RWPE1 (cell line): ENCODE measurements around the gene KCNN3.

ENCODE experiments used
- CTCF ChIA-PET: fragments of 350-600 bp; sonication (Branson Sonifier 250); formaldehyde crosslinking; extraction: SDS; loops from one replicate; lab custom pipeline; 2021; lab: Yijun Ruan, JAX
- POLR2A ChIA-PET: fragments of 400-600 bp; formaldehyde crosslinking; extraction: SDS; loops from one replicate; lab custom pipeline; 2020; ENCODE audit warnings: antibody characterized with exemption; ENCODE audit not compliant: low non-redundant PET; lab: Yijun Ruan, JAX
- DNase-seq: peaks from one replicate; pipeline ENCODE4 v3.0.0; 2012; ENCODE audit warnings: low spot score
- H3K27ac ChIP-seq: fragments of 450-650 bp; 2 replicates; pipeline ENCODE4 v1.5.1; 2017
- TF ChIP-seq, protein P1 (sequence below): fragments of 450-650 bp; conservative IDR thresholded peaks from 2 replicates; pipeline ENCODE4 v1.5.1; 2017; ENCODE audit warnings: low read depth, mild to moderate bottlenecking

The KCNN3 gene

DNA sequence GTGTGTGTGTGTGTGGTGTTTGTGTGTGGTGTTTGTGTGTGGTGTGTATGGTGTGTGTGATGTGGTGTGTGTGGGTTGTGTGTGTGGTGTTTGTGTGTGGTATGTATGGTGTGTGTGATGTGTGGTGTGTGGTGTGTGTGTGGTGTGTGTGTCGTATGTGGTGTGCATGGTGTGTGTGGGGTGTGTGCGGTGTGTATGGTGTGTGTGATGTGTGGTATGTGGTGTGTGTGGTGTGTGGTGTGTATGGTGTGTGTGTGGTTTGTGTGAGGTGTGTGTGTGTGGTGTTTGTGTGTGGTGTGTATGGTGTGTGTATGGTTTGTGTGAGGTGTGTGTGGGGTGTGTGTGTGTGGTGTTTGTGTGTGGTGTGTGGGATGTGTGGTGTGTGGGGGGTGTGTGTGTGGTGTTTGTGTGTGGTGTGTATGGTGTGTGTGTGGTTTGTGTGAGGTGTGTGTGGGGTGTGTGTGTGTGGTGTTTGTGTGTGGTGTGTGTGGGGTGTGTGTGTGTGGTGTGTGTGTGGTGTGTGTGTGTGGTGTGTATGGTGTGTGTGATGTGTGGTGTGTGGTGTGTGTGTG, 155.9 kb downstream of the KCNN3 start:
- POLR2A ChIA-PET = interaction anchor here (0.5 kb wide), 1 partner anchor 107 kb away, joined by 4 read pairs; no protein-coding TSS in a partner anchor
- CTCF ChIA-PET = no interaction called here
- no peak for DNase-seq
- no peak overlapping the region for H3K27ac ChIP-seq
- TF ChIP-seq, protein P1, sequence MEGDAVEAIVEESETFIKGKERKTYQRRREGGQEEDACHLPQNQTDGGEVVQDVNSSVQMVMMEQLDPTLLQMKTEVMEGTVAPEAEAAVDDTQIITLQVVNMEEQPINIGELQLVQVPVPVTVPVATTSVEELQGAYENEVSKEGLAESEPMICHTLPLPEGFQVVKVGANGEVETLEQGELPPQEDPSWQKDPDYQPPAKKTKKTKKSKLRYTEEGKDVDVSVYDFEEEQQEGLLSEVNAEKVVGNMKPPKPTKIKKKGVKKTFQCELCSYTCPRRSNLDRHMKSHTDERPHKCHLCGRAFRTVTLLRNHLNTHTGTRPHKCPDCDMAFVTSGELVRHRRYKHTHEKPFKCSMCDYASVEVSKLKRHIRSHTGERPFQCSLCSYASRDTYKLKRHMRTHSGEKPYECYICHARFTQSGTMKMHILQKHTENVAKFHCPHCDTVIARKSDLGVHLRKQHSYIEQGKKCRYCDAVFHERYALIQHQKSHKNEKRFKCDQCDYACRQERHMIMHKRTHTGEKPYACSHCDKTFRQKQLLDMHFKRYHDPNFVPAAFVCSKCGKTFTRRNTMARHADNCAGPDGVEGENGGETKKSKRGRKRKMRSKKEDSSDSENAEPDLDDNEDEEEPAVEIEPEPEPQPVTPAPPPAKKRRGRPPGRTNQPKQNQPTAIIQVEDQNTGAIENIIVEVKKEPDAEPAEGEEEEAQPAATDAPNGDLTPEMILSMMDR = no peak

DNA sequence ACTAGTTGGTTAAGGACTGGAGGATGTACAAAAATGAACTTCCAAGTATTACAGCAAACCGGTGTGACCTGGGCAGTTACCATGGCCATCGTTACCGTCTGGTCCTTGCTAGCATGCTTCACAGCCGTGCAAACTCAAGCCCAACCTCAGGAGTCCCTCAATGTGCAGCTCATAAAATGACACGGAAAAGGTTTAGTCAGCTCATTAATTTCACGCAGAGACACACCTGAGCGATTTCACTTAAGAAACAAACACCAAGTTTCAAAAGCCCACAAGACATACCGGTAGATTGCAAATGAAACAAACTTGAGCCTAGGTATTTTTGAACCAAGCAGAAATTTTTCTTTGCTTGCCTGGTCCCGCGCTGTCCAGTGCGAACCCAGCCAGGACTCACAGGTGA, 157.1 kb downstream of the KCNN3 start:
- H3K27ac ChIP-seq = no peak overlapping the region
- no peak for DNase-seq
- TF ChIP-seq, protein P1 = no peak
- CTCF ChIA-PET = no interaction called here
- POLR2A ChIA-PET = no interaction called here

- no peak for DNase-seq
- ChIA-PET POLR2A (no interaction called here), CTCF (no interaction called here)
- H3K27ac ChIP-seq = no peak overlapping the region
- TF ChIP-seq, protein P1 = no peak
These were observed 157.8 kb downstream of the KCNN3 start for GRCh38 chr1:154712166-154712810.

- CTCF ChIA-PET = no interaction called here
- DNase-seq = no peak
- POLR2A ChIA-PET = no interaction called here
- no peak overlapping the region for H3K27ac ChIP-seq
- TF ChIP-seq, protein P1 = no peak
These were observed 158.7 kb downstream of the KCNN3 start for GRCh38 chr1:154711416-154711815.

- ChIA-PET POLR2A (no interaction called here), CTCF (interaction anchor here (0.6 to 0.7 kb wide), 2 partner anchors 38 to 147 kb away, joined by 3 to 5 read pairs; no protein-coding TSS in a partner anchor)
- TF ChIP-seq, protein P1 = no peak
- no peak overlapping the region for H3K27ac ChIP-seq
- no peak for DNase-seq
These were observed 160.0 kb downstream of the KCNN3 start for GRCh38 chr1:154710106-154710505.

DNA sequence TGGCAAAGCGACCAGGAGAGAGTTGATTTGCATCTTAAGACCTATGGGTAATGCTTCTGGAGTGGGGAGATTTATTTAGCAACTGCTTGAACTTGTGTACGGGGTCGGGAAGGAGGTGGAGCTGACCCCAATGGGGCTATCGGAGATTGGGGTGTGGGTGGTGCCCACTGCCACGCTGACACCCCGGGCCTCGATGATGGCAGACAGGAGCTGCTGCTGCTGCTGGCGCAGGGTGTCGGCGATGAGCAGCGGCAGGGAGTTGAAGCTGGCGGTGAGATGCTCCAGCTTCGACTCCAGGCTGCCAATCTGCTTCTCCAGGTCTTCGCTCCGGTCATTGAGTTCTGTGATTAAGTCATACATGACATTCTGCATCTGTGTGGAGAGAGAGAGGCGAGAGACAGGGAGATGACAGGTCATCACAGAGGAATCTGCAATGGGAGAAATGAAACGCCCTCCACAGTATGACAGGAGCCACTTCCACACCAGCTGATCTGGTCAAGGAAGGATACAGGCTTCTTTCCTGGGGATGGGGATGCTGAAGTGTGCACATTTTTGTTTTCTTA, 162.1 kb downstream of the KCNN3 start:
- CTCF ChIA-PET = no interaction called here
- H3K27ac ChIP-seq = no peak overlapping the region
- DNase-seq = no peak
- TF ChIP-seq, protein P1 = no peak
- POLR2A ChIA-PET = no interaction called here
